Naive B cell (primary cell): ENCODE data around the gene TCF4. TPM values are rescaled to one million over a fixed set of nuclear protein-coding genes. Genes with fewer than 3 reads are reported as not detected.

Experiments used
- ATAC-seq, 2 donors: fragments of 150-1000 bp; cut with Tn5 transposase; 2 replicates each; pipeline ENCODE4 v1.10.0; 2021; ENCODE audit warnings: low read depth in 2 of 2, mild to moderate bottlenecking in 2 of 2, moderate library complexity in 2 of 2
- DNase-seq: peaks from one replicate; pipeline ENCODE4 v3.0.0; 2022
- H3K27ac Mint-ChIP-seq, 6 donors: one replicate each; pipeline ENCODE4 v1.8.0; 2020 to 2022; ENCODE audit warnings: mild to moderate bottlenecking in 6 of 6, mixed read lengths in 6 of 6, moderate library complexity in 5 of 6, inconsistent platforms in 2 of 6
- H3K27me3 Mint-ChIP-seq, 3 donors: one replicate each; pipeline ENCODE4 v1.8.0; 2021 to 2022; ENCODE audit warnings: mixed read lengths in 3 of 3, mild to moderate bottlenecking in 1 of 3
- H3K36me3 Mint-ChIP-seq, 2 donors: one replicate each; pipeline ENCODE4 v1.8.0; 2020 to 2022; ENCODE audit warnings: mixed read lengths in 2 of 2, inconsistent platforms in 1 of 2, mild to moderate bottlenecking in 1 of 2
- H3K4me1 Mint-ChIP-seq, 3 donors: one replicate each; pipeline ENCODE4 v1.8.0; 2020 to 2022; ENCODE audit warnings: mixed read lengths in 3 of 3, inconsistent platforms in 1 of 3, mild to moderate bottlenecking in 1 of 3, moderate library complexity in 1 of 3
- H3K4me3 Mint-ChIP-seq, 8 donors: one replicate each; pipeline ENCODE4 v1.8.0; 2020 to 2022; ENCODE audit warnings: mild to moderate bottlenecking in 8 of 8, mixed read lengths in 8 of 8, moderate library complexity in 8 of 8, inconsistent platforms in 2 of 8
- H3K9me3 Mint-ChIP-seq, 7 donors: one replicate each; pipeline ENCODE4 v1.8.0; 2020 to 2022; ENCODE audit warnings: mixed read lengths in 7 of 7, mild to moderate bottlenecking in 5 of 7, inconsistent platforms in 2 of 7, moderate library complexity in 1 of 7
- polyA plus RNA-seq, 6 donors: library from polyadenylated mRNA; unstranded; fragments of 300-500 nt; fragmentation: Illumina TruSeq; gene quantifications; one replicate each; pipeline ENCODE4 v1.2.3, GENCODE V29; 2021; ENCODE audit warnings: low read depth in 6 of 6

The TCF4 gene
- polyA plus RNA-seq, 6 donors from 2014 or later = 199 to 274 (median 217) TPM

- ATAC-seq (no peak), DNase-seq (no peak)
- Mint-ChIP-seq H3K36me3 (peaks cover 7 to 19% of the 10 kb centered on the region in 2 donors), H3K4me1 (peaks cover 43 to 52% (median 48%) of the 10 kb centered on the region in 3 donors), H3K27me3 (no peaks in the 10 kb centered on the region), H3K9me3 (no peaks in the 10 kb centered on the region), H3K4me3 (peak overlapping the region in 1 of 8 donors; percentile 26), H3K27ac (peak overlapping the region in 3 of 6 donors; percentile 41 to 95 (median 49))
These were observed 323.9 kb downstream of the TCF4 start for GRCh38 chr18:55264108-55264507.

DNA sequence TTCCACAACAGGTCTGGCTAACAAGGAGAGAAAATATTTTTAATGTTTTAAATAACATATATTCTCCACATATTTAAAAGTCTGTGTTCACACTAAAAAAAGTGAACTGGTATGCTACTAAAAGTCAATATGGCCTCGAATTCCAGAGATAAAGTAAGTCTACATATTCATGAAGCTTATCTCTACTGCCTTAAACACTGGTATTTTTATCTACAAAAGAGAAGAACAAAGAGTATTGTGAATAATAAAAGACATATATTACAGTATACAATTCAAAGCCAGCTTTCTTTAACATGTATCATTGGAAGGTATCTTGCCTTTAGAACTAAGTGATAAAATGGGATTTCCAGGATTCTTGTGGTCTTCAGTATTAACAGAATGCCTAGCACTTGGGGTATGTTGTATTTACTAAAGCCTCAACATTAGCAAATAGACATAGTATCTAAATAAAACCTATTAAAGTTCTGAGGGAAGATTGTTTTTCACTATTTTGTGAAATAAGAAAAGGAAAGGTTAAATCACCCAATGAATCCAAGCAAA is 325.9 kb downstream of the TCF4 start:
- H3K27me3 Mint-ChIP-seq = no peaks in the 10 kb centered on the region
- no peak for ATAC-seq
- no peak for DNase-seq
- H3K36me3 Mint-ChIP-seq = peaks cover 10 to 25% of the 10 kb centered on the region in 2 donors
- no peaks in the 10 kb centered on the region for H3K9me3 Mint-ChIP-seq
- no peak overlapping the region for H3K27ac Mint-ChIP-seq
- H3K4me1 Mint-ChIP-seq = peaks cover 25 to 32% (median 30%) of the 10 kb centered on the region in 3 donors
- no peak overlapping the region for H3K4me3 Mint-ChIP-seq

DNA sequence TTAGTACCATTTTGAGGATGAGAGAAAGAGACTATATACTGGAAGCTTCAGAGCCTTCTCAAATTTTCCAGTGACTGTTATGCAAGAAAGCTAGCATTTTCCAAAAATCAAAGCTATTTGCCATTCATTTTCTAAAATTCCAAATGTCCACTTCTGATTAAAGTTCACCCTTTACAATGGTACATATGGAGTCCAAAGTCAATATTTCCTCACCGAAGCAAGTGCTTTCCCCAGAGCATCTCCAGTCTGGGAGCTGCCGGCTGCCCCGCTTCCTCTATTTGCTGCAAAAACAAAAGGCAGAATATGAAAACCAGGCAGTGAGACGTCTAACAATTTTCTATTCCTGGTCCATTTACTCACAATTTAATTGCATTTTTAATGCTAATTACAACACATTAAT is 326.7 kb downstream of the TCF4 start:
- Mint-ChIP-seq H3K9me3 (no peaks in the 10 kb centered on the region), H3K36me3 (peaks cover 19 to 27% of the 10 kb centered on the region in 2 donors), H3K4me3 (no peak overlapping the region), H3K4me1 (peaks cover 16 to 24% (median 22%) of the 10 kb centered on the region in 3 donors), H3K27me3 (no peaks in the 10 kb centered on the region), H3K27ac (peak overlapping the region in 1 of 6 donors; percentile 15)
- DNase-seq (no peak), ATAC-seq (no peak)

- DNase-seq (no peak), ATAC-seq (no peak)
- Mint-ChIP-seq H3K36me3 (peaks cover 21 to 41% of the 10 kb centered on the region in 2 donors), H3K4me1 (peaks cover 0 to 6% (median 0%) of the 10 kb centered on the region in 3 donors), H3K27me3 (no peaks in the 10 kb centered on the region), H3K27ac (peak overlapping the region in 1 of 6 donors; percentile 72), H3K4me3 (no peak overlapping the region), H3K9me3 (no peaks in the 10 kb centered on the region)
These were observed 329.9 kb downstream of the TCF4 start for GRCh38 chr18:55258088-55258487.

DNA sequence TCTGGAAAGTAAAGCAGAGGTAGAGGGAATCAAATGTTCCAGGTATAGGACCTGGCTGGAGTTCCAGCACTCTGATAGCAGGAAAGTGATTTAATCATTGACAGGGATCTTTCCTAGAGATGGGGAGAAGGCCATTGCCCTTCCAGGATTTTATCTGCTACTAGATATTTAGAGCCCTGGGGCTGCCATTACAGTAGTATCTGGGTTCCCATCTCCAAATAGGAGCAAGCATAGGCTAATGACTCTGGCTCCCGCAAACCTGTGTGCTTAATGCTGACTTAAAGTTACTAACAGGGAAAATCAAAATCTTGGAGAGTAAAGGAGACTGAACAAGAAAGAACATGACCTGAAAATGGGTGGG is 331.1 kb downstream of the TCF4 start:
- H3K4me1 Mint-ChIP-seq = peaks cover 0 to 8% (median 7%) of the 10 kb centered on the region in 3 donors
- no peak overlapping the region for H3K4me3 Mint-ChIP-seq
- DNase-seq (no peak), ATAC-seq (no peak)
- no peaks in the 10 kb centered on the region for H3K27me3 Mint-ChIP-seq
- H3K9me3 Mint-ChIP-seq = no peaks in the 10 kb centered on the region
- H3K36me3 Mint-ChIP-seq = peaks cover 25 to 41% of the 10 kb centered on the region in 2 donors
- H3K27ac Mint-ChIP-seq = peak overlapping the region in 1 of 6 donors; percentile 35

DNA sequence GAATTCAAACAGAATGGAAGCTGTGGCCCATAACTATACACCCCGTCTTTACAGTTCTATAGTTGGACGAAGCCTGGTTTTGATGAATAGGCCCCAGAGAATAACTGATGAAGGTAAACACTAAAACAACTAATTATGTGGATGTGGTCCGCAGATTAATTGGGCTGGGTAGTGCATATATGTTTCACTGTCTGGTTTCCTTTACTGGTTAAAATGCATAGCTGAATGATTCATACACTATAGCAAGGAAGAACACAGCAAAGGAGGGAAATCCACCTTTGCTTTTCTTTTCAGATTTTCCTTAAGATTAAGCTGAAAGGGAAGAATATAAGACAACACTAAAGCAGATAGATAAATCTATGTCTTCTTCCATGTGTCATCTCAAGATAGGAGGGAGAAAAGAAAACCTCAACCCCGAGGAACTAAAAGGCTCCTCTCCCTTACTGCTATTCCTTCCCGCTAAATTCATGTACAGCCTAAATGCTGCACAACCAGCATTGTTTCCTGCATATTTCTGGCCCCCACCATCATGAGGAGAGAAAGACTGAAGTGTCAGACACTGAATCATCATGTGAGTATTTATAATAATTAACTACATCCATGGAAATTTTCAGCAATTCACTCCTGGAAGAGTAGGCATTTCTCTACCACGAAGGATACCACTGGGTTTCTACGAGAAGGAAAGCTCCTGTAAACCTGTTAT is 331.6 kb downstream of the TCF4 start:
- ATAC-seq = no peak
- Mint-ChIP-seq H3K4me3 (no peak overlapping the region), H3K36me3 (peaks cover 29 to 41% of the 10 kb centered on the region in 2 donors)

DNA sequence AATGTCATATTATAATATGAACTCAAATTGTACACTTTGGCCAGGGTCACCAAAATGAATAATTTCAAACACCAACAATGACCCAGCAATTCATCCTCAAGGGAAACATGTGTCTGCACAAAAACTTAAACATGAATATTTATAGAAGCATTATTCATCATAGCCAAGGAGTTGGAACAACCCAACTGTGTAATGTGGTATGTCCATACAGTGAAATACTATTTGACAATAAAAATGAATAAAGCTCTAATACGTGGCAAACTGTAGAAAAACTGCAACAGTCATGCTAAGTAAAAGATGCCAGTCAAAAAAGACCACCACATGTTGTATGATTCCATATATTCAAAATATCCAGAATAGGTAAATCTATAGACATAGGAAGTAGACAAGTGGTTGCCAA is 334.2 kb downstream of the TCF4 start:
- Mint-ChIP-seq H3K4me1 (peaks cover 10 to 30% (median 21%) of the 10 kb centered on the region in 3 donors), H3K4me3 (no peak overlapping the region), H3K27me3 (no peaks in the 10 kb centered on the region), H3K36me3 (peaks cover 30 to 38% of the 10 kb centered on the region in 2 donors), H3K9me3 (no peaks in the 10 kb centered on the region), H3K27ac (no peak overlapping the region)
- DNase-seq (no peak), ATAC-seq (no peak)

More for the DNA sequence above, 331.6 kb downstream of the TCF4 start:
- peak overlapping the region in 2 of 6 donors; percentile 34 to 75 for H3K27ac Mint-ChIP-seq
- no peaks in the 10 kb centered on the region for H3K27me3 Mint-ChIP-seq
- DNase-seq = no peak
- H3K9me3 Mint-ChIP-seq = no peaks in the 10 kb centered on the region
- peaks cover 0 to 11% (median 8%) of the 10 kb centered on the region in 3 donors for H3K4me1 Mint-ChIP-seq

GRCh38 chr18:55252901-55253300 is 335.1 kb downstream of the TCF4 start:
- Mint-ChIP-seq H3K27ac (peak overlapping the region in 2 of 6 donors; percentile 54 to 82), H3K4me3 (no peak overlapping the region), H3K36me3 (peaks cover 32 to 37% of the 10 kb centered on the region in 2 donors), H3K27me3 (no peaks in the 10 kb centered on the region), H3K9me3 (no peaks in the 10 kb centered on the region), H3K4me1 (peaks cover 16 to 37% (median 21%) of the 10 kb centered on the region in 3 donors)
- DNase-seq (no peak), ATAC-seq (no peak)

DNA sequence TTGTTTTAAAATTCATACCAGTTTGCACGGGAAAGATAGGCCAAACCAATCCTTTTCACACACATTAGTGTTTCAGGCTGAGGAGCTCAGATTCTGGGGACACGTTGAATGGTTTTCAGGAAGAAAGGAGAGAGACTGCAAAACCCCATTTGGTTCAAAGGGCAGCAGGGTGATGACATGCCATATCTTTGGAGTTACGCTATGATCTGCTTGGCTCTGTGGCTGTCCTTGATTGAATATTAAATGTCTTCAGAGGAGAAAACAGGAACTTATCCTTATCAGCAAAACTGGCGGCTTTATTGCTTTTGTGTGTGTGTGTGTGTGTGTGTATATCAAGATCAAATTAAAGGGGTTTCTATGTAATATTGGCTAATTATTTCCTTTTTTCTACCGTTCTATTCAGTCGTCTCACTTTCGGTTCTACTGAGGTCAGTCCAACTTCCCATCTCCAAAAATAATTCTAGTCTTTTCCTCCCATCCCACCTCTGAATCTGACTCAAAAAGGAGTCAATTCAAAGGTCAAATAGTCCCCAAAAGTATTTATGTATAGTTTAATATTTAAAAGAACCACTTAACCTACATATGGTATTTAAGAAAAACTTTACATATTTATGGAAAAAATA is 335.8 kb downstream of the TCF4 start:
- Mint-ChIP-seq H3K36me3 (peaks cover 37 to 43% of the 10 kb centered on the region in 2 donors), H3K27me3 (no peaks in the 10 kb centered on the region), H3K27ac (peak overlapping the region in 4 of 6 donors; percentile 15 to 82 (median 67)), H3K4me1 (peaks cover 24 to 44% (median 28%) of the 10 kb centered on the region in 3 donors), H3K9me3 (no peaks in the 10 kb centered on the region), H3K4me3 (peak overlapping the region in 3 of 8 donors; percentile 6 to 20 (median 16))
- no peak for ATAC-seq
- no peak for DNase-seq

- ATAC-seq (no peak), DNase-seq (no peak)
- Mint-ChIP-seq H3K27ac (peak overlapping the region in 4 of 6 donors; percentile 9 to 82 (median 63)), H3K4me3 (no peak overlapping the region), H3K27me3 (no peaks in the 10 kb centered on the region), H3K4me1 (peaks cover 29 to 51% (median 32%) of the 10 kb centered on the region in 3 donors), H3K36me3 (peaks cover 33 to 39% of the 10 kb centered on the region in 2 donors), H3K9me3 (no peaks in the 10 kb centered on the region)
These were observed 336.6 kb downstream of the TCF4 start for GRCh38 chr18:55251254-55251971.

- Mint-ChIP-seq H3K4me1 (peaks cover 35 to 51% (median 36%) of the 10 kb centered on the region in 3 donors), H3K36me3 (peaks cover 32 to 33% of the 10 kb centered on the region in 2 donors), H3K27me3 (no peaks in the 10 kb centered on the region), H3K9me3 (no peaks in the 10 kb centered on the region), H3K27ac (peak overlapping the region in 5 of 6 donors; percentile 2 to 87 (median 68)), H3K4me3 (no peak overlapping the region)
- no peak for DNase-seq
- no peak for ATAC-seq
These were observed 337.2 kb downstream of the TCF4 start for GRCh38 chr18:55250768-55251173.

GRCh38 chr18:55249550-55249949 is 338.4 kb downstream of the TCF4 start:
- Mint-ChIP-seq H3K4me3 (no peak overlapping the region), H3K9me3 (no peaks in the 10 kb centered on the region), H3K36me3 (peaks cover 30 to 39% of the 10 kb centered on the region in 2 donors), H3K4me1 (peaks cover 38 to 57% (median 41%) of the 10 kb centered on the region in 3 donors), H3K27me3 (no peaks in the 10 kb centered on the region), H3K27ac (peak overlapping the region in 5 of 6 donors; percentile 24 to 86 (median 54))
- no peak for DNase-seq
- peak in 1 of 2 donors; percentile 45 for ATAC-seq

DNA sequence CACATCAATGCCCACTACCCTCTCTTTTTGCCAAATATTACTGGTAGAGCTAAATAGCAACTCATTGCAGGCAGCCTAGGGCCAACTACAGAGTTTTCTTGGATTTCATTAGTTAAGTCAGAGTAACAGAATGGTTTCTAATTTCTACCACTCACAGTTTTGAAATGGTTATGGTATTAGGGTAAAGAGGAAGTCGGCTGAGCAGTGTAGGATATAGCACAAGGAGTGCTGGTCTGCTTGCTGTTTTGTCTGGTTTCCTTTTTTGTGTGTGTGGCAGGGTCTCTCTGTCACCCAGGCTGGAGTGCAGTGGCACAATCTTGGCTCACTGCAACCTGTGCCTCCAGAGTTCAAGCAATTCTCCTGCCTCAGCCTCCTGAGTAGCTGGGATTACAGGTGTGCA is 339.5 kb downstream of the TCF4 start:
- H3K27me3 Mint-ChIP-seq = no peaks in the 10 kb centered on the region
- DNase-seq = no peak
- H3K9me3 Mint-ChIP-seq = no peaks in the 10 kb centered on the region
- peak overlapping the region in 1 of 8 donors; percentile 36 for H3K4me3 Mint-ChIP-seq
- H3K36me3 Mint-ChIP-seq = peaks cover 29 to 39% of the 10 kb centered on the region in 2 donors
- H3K27ac Mint-ChIP-seq = peak overlapping the region in 5 of 6 donors; percentile 42 to 87 (median 85)
- H3K4me1 Mint-ChIP-seq = peaks cover 41 to 54% (median 44%) of the 10 kb centered on the region in 3 donors
- peak; percentile 72 to 73 for ATAC-seq
